ENCODE results near the gene GPC6.

GRCh38 chr13:93425411-93425810 is 198.8 kb downstream of the GPC6 start:
- TF ChIP-seq CEBPB (IDR thresholded peaks at IDR 0.05) (no peak), CHD2 (IDR thresholded peaks at IDR 0.05; ENCODE audit: low read length, partially characterized antibody) (no peak), POLR2A (IDR thresholded peaks at IDR 0.05; ENCODE audit: low read length) (no peak), NFE2L2 (conservative IDR thresholded peaks at IDR 0.05; ENCODE audit: low read length) (no peak)
- TF ChIP-seq, protein P1, sequence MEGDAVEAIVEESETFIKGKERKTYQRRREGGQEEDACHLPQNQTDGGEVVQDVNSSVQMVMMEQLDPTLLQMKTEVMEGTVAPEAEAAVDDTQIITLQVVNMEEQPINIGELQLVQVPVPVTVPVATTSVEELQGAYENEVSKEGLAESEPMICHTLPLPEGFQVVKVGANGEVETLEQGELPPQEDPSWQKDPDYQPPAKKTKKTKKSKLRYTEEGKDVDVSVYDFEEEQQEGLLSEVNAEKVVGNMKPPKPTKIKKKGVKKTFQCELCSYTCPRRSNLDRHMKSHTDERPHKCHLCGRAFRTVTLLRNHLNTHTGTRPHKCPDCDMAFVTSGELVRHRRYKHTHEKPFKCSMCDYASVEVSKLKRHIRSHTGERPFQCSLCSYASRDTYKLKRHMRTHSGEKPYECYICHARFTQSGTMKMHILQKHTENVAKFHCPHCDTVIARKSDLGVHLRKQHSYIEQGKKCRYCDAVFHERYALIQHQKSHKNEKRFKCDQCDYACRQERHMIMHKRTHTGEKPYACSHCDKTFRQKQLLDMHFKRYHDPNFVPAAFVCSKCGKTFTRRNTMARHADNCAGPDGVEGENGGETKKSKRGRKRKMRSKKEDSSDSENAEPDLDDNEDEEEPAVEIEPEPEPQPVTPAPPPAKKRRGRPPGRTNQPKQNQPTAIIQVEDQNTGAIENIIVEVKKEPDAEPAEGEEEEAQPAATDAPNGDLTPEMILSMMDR (IDR thresholded peaks at IDR 0.05) = no peak
- TF ChIP-seq, protein P2, sequence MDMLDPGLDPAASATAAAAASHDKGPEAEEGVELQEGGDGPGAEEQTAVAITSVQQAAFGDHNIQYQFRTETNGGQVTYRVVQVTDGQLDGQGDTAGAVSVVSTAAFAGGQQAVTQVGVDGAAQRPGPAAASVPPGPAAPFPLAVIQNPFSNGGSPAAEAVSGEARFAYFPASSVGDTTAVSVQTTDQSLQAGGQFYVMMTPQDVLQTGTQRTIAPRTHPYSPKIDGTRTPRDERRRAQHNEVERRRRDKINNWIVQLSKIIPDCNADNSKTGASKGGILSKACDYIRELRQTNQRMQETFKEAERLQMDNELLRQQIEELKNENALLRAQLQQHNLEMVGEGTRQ (IDR thresholded peaks at IDR 0.05) = no peak

Measured in A549 (cell line).